IPS-NIHi7 (cell line): ENCODE data around the gene NFATC1.

Source experiments
- DNase-seq: peaks from one replicate; pipeline ENCODE4 v3.0.0; 2012; ENCODE audit warnings: mixed read lengths; ENCODE audit errors: extremely low spot score

The NFATC1 gene

GRCh38 chr18:79457239-79457638, 61.5 kb downstream of the NFATC1 start:
- DNase-seq: no peak

- DNase-seq: no peak
Measured at GRCh38 chr18:79457652-79458051, 61.9 kb downstream of the NFATC1 start.

DNA sequence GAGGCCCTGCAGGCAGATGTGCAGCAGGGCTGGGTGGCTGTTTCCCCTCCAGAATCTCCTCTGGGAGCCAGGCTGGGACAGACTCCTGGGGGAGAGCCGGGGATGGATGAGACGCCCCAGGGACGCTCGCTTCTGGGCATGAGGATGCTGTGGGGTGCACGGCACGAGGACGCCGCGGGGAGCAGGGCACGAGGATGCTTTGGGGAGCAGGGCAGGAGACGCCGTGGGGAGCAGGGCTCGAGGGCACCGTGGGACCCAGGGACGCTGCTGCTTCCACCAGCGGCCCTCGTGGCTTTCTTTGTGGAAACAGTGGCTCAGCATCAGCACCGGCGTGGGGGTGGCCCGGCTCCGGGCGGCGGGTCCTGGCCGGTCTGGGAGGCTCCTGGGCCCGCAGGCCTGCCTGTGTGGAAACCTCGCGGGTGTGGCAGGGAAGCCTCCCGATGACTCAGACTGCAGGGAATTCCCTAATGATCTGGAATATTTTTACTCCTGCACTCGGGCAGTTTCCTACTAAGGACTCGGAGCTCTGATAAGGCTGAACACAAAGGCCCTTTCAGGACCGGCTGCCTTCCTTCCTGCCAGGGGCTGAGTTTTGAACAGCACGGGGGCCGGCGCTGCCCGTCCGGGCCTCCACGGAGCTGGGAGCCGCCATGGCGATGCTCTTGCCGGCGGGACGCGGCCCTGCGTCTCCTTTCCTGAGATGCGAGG, 62.6 kb downstream of the NFATC1 start:
- peak; percentile 73 for DNase-seq

DNA sequence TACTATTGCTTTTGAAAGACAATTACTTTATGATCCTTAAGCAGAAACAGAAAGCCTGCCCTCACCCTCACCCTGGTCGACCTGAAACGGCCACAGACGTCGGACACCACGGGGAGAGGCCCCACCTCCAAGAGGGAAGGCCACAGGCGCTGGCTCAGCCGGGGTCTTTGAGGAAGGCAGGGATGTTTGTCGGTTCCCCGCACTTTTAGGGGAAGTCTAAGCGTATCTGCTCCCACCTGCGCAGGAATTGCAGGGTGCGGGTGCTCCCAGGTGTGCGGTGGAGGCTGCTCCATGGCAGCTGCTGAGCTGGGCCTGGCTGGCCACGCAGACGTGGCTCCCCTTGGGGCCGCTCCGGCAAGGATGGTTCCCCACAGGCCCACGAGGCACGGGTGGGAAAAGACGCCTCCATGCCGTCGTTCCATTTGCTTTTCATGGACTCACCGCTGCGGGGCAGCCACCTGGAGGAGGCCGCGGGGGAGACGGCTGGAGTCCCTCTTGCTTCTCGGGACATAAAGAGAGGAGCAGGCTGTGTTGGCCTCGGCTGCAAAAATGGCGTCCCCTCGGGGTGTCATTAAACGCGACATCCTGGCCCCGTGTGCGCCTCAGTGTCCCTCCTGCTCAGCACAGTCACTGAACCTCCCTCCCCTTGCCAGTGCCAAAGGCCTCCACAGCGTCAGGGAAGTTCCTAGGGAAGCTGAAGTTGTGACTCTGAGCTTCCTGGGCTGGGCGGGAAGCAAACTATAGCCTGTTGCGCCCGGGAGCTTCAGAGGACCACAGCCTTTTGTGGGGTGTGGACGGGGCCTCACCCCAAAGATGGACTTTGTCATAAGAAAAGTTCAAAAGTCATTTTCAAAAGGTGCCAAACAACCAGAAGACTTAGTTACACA, 63.4 kb downstream of the NFATC1 start:
- DNase-seq: no peak

DNA sequence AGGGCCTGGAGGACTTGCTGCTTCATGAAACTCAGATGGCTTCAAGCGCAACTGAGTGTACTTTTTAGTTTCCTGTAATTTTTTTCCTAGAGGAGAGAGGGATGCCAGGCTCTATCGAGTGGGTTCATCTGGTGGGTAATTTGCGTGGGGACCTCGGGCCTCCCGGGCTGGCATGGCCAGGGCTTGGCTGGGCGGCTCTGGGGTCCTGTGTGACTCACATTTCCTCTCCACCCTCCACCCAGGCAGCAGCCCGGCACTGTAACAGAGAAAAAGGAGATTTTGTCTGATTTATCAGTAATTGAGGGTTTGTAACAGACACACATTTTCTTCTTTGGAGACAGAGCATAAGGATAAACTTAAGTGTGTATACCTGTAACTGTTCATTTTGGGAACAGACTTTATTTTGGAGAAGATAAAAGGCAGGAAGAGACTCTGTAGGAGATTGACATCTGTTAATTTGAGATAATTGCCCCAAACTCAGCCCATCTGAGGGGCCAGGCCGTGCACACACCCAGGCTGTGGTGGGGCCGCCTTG, 64.3 kb downstream of the NFATC1 start:
- no peak for DNase-seq

- no peak for DNase-seq
Measured at GRCh38 chr18:79460481-79461300, 65.0 kb downstream of the NFATC1 start.

DNA sequence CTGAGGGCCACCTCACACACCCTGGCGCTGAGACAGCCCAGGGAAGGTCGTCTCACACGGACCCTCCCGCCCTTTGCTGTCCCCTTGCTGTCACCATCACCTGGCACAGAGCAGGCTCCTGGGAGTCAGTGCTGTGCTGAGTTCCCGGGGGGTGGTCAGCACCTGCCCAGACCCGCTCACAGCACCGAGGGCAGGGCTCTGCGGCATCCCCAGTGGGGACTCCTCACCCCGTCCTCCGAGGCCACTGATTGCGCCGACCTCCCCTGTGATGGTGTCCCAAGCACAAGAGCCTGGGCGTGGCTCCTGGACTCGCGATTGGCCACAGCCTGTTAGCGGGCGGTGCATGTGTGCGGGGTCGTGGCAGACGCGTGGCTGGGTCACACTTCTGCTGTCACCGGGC, 65.9 kb downstream of the NFATC1 start:
- DNase-seq: no peak

- no peak for DNase-seq
Measured at GRCh38 chr18:79463424-79463960, 67.8 kb downstream of the NFATC1 start.

GRCh38 chr18:79465392-79465991, 69.8 kb downstream of the NFATC1 start:
- DNase-seq: peak; percentile 67

GRCh38 chr18:79466591-79466990, 70.9 kb downstream of the NFATC1 start:
- no peak for DNase-seq

DNA sequence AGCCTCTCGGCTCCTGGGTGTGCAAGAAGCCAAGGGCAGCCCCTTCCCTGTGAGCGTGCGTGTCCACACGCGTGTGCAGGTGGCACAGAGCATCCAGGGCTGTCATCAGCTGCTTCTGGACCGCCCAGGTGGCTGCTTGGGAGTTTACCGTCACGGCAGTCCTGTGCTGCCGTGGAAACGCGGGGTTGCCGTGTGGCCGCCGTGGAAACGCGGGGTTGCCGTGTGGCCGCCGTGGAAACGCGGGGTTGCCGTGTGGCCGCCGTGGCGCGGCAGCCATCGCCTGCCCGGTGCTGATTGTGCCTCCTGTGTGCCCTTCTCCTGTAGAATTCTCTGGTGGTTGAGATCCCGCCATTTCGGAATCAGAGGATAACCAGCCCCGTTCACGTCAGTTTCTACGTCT, 71.4 kb downstream of the NFATC1 start:
- DNase-seq: no peak

GRCh38 chr18:79468119-79468789, 72.5 kb downstream of the NFATC1 start:
- no peak for DNase-seq

DNA sequence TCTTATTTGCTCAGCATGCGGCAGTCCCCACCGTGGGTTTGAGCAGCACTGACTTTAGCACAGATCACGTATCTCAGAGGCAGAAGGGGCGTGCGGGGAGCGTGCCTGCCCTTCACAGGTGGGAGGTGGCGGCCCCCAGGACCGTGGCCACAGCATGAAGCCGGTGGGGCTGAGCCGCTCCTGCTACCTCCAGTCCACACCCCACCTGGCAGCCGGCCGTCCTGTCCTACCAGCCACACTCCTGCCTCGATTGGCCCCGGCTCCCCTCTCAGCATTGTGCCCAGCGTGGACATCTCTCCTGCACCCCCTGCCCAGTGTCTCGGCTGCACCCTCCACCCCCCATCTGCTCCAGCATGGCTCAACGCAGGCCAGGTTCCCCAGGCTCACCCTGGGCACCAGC, 73.6 kb downstream of the NFATC1 start:
- no peak for DNase-seq

DNA sequence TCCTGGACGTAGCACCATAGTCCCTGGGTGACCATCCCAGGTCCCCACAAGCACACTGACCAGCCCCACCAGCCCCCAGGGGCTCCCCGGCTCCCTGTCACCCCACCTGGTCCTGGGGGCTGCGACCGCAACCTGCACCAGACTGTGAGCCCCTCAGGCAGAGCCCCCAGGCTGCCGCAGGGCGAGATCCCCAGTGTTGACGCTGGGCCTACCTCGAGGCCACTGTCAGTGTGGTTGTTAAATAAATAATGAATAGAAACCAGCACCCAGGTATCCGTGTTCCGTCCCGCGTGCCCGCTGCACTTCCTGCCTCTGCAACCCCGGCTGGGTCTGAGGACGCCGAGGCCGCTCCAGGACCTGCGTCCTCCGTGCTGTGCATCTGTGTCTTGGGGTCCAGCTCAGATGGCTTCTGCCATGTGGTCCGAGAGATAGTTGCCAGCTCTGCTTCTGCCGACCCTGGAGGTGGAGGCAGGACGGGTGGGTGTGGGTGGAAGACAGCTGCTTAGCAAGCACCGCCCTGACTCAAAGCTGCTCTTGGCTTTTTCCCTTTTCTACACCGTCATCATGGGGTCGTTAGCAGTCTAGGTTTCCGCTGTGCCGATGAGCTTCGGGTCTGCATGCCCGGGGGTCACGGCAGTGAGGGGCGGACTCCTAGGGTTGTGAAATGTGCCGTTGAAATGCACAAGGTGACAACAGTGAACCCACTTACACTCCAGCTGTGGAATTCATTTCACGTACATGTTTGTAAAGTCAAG, 74.2 kb downstream of the NFATC1 start:
- no peak for DNase-seq

- DNase-seq: no peak
Measured at GRCh38 chr18:79470547-79470946, 74.8 kb downstream of the NFATC1 start.

- no peak for DNase-seq
Measured at GRCh38 chr18:79471046-79471445, 75.3 kb downstream of the NFATC1 start.

GRCh38 chr18:79471597-79471996, 75.9 kb downstream of the NFATC1 start:
- no peak for DNase-seq

DNA sequence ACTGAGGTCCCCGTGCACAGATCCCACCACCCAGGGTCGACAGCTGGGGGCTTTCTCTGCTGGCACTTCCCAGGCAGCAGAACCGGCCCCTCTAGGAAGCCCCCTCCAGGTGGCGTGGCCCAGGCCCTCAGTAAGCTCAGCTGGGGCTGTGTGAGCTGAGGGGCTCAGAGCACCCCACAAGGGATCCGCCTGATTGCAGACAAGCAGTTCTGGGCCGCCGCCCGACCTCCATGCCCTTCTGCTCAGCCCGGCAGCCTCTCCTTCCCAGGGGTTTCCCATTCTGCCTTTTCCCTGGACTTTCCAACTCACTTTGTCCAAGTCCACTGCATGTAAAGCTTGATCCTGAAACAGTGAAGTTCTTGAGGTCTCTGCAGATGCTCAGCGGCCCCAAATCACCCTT, 76.4 kb downstream of the NFATC1 start:
- no peak for DNase-seq

DNA sequence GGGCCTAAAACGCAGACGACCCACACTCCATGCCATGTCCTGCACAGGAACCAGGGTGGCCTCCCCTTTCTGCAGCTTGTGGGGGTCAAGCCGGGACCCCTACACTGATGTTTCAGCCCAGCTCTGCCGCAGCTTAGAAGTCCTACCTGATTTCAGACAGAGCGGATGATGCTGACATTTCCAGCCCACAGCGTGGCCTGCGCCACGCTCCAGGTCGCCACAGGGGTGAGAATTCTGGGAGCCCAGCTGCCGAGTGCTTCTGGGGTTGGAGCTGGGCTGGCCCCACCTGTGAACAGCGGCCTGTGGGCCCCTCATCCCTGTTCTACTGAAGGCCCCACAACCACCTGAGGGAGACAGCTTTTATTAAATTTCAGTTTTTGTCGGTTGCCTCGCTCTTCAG, 77.2 kb downstream of the NFATC1 start:
- no peak for DNase-seq
